Gastrocnemius medialis (tissue), 4 donors: ENCODE results near the gene IRF5.

Experiments used
- CTCF ChIP-seq, 5 experiments: fragments of 450-650 bp in 3 of 5; fragments of 200-600 bp in 2 of 5; sonication (generic) in 2 of 5; IDR thresholded peaks in 4 of 5; conservative IDR thresholded peaks in 1 of 5; 1 replicate in 4 of 5; 2 replicates in 1 of 5; pipeline ENCODE4 v1.5.1; 2016 to 2019; ENCODE audit warnings: antibody characterized with exemption in 5 of 5, mild to moderate bottlenecking in 3 of 5, moderate library complexity in 3 of 5
- POLR2A ChIP-seq, 2 donors: fragments of 450-650 bp; IDR thresholded peaks; one replicate each; pipeline ENCODE4 v1.6.1; 2017; ENCODE audit warnings: antibody characterized with exemption in 2 of 2, mild to moderate bottlenecking in 2 of 2, moderate library complexity in 2 of 2

- TF ChIP-seq CTCF (IDR thresholded peaks at IDR 0.05 in 4 of 5, conservative IDR thresholded peaks at IDR 0.05 in 1 of 5), result no peak
- TF ChIP-seq POLR2A (IDR thresholded peaks at IDR 0.05), result no peak
Observed at GRCh38 chr7:128928882-128929788, 8.6 kb upstream of the IRF5 start.
